HEK293 (cell line): ENCODE data around the gene CHERP.

Experiments
- ATF2 ChIP-seq: fragments of 450-650 bp; formaldehyde crosslinking; IDR thresholded peaks from 2 replicates; pipeline ENCODE4 v1.5.1; 2016; ENCODE audit warnings: missing biosample characterization, missing genetic modification characterization, low read depth
- CTCF ChIP-seq: fragments of 450-650 bp; formaldehyde crosslinking; IDR thresholded peaks from 2 replicates; pipeline ENCODE4 v1.5.1; 2016; ENCODE audit warnings: missing biosample characterization, missing genetic modification characterization
- SETDB1 ChIP-seq: IDR thresholded peaks from one replicate; pipeline ENCODE4 v1.6.1; 2017; ENCODE audit warnings: mild to moderate bottlenecking, low read length, moderate library complexity, mixed read lengths; ENCODE audit not compliant: insufficient read length
- TSHZ1 ChIP-seq: fragments of 450-650 bp; formaldehyde crosslinking; IDR thresholded peaks from 2 replicates; pipeline ENCODE4 v1.5.1; 2016; ENCODE audit warnings: missing biosample characterization, missing genetic modification characterization, borderline replicate concordance
- ZBTB1 ChIP-seq: fragments of 450-650 bp; formaldehyde crosslinking; IDR thresholded peaks from 2 replicates; pipeline ENCODE4 v1.5.1; 2016; ENCODE audit warnings: missing biosample characterization, missing genetic modification characterization
- ZBTB26 ChIP-seq: fragments of 450-650 bp; formaldehyde crosslinking; optimal IDR thresholded peaks from 2 replicates; pipeline ENCODE3; 2016; ENCODE audit warnings: missing biosample characterization, mild to moderate bottlenecking, missing genetic modification characterization
- ZFP41 ChIP-seq: fragments of 450-650 bp; formaldehyde crosslinking; IDR thresholded peaks from 2 replicates; pipeline ENCODE4 v1.5.1; 2016; ENCODE audit warnings: missing biosample characterization, missing genetic modification characterization, borderline replicate concordance
- ZNF121 ChIP-seq: fragments of 450-650 bp; formaldehyde crosslinking; IDR thresholded peaks from 2 replicates; pipeline ENCODE4 v1.5.1; 2016; ENCODE audit warnings: missing biosample characterization, missing genetic modification characterization
- ZNF398 ChIP-seq: fragments of 450-650 bp; formaldehyde crosslinking; IDR thresholded peaks from 2 replicates; pipeline ENCODE4 v1.5.1; 2017; ENCODE audit warnings: missing biosample characterization, missing genetic modification characterization
- ZNF561 ChIP-seq: fragments of 450-650 bp; IDR thresholded peaks from 2 replicates; pipeline ENCODE4 v1.5.1; 2018; ENCODE audit warnings: missing biosample characterization, missing genetic modification characterization, borderline replicate concordance
- ZSCAN16 ChIP-seq: fragments of 450-650 bp; formaldehyde crosslinking; IDR thresholded peaks from 2 replicates; pipeline ENCODE4 v1.5.1; 2016; ENCODE audit warnings: missing biosample characterization, missing genetic modification characterization

- TF ChIP-seq ATF2 (tag by site-specific recombination) (no peak), CTCF (tag by site-specific recombination) (no peak), ZNF561 (tag by site-specific recombination) (no peak), ZBTB26 (tag by site-specific recombination) (no peak), ZFP41 (tag by site-specific recombination) (no peak), SETDB1 (no peak), ZSCAN16 (tag by site-specific recombination) (no peak), ZBTB1 (tag by site-specific recombination) (no peak), TSHZ1 (tag by site-specific recombination) (no peak), ZNF398 (no peak), ZNF121 (no peak)
Observed at GRCh38 chr19:16589917-16590316, 47.7 kb upstream of the CHERP start.
